Superior temporal gyrus (tissue), 1 donor: ENCODE measurements around the gene CARNS1.
"Not testable (repeated sequence)": the region's sequence is repeated elsewhere in the genome, so short reads cannot be mapped to it uniquely, and the experiment has no call there.

ENCODE experiments used
- DNase-seq: peaks from one replicate; pipeline ENCODE4 v3.0.0-alpha.2; 2016; ENCODE audit errors: extremely low spot score

Gene CARNS1

DNA sequence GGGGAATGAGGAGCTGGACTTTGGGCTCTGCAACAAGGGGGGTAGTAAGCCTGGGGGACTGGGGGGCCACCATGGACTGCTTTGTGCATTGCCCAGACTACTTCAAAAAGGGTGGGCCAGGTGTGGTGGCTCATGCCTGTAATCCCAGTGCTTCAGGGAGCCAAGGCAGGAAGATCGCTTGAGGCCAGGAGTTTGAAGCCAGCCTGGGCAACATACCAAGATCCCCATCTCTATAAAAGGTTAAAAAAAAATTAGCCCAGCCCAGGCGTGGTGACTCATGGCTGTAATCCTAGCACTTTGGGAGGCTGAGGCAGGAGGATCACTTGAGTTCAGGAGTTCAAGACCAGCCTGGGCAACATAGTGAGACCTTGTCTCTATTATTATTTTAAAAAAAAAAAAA, 50.1 kb downstream of the CARNS1 start:
- not testable (repeated sequence) for DNase-seq

- DNase-seq, result no peak
Measured at GRCh38 chr11:67466367-67466766, 50.9 kb downstream of the CARNS1 start.

DNA sequence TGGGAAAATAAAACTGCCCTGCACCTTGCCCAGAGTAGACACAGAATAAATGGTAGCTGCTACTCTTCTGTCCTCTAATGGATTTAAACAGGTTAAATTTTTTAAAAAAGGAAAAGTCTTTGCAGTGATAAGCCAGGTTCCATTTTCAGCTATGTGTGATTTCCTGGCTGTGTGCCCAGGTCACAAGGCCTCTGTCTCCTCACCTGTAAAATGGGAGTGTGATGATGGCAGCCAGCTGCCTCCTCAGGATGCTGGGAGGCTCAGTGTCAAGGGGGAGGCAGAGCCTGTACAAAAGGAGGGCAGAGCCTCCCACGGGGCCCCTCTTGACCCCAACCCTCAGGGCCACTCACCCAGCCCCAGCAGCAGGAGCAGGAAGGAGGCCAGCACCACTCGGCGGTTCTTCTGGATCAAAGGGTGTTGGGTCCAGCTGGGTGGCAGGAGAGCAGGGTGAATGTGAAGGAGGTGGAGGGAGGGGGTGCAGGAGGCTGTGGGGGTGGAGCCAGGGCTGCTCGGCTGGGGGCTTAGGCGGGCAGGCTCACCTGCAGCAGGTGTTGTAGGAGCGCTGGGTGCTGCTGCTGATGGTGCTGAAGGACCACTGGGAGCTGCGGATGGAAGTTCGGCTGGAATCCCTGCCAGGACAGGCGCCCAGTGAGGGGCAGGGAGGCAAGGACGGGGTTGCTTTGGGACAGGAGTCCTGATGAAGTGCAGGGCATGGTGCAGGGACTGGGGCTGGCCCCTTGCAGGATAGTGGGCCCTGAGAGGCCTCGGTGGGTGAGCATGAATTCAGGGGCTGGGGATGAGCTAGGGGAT, 51.7 kb downstream of the CARNS1 start:
- no peak for DNase-seq

DNA sequence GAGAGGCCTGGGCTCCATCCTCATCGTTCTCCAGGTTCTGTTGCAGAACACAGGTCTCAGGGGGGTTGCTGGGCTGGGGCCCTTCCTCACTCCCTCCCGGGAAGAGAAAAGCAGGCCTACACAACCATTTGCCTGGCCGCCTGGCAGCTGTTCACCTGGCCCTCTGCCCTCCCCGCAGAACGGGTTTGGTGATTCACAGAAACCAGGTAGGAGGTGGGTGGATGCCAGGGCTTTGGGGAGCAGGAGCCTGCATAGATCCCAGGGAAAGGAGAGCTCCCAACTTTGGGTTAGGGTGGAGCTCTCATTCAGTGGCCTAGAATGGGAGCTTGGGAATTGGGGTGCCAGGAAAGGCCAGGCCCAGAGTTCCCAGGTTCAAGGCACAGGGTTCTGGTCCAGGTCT, 52.6 kb downstream of the CARNS1 start:
- no peak for DNase-seq

- no peak for DNase-seq
Measured at GRCh38 chr11:67468456-67468758, 52.9 kb downstream of the CARNS1 start.

DNA sequence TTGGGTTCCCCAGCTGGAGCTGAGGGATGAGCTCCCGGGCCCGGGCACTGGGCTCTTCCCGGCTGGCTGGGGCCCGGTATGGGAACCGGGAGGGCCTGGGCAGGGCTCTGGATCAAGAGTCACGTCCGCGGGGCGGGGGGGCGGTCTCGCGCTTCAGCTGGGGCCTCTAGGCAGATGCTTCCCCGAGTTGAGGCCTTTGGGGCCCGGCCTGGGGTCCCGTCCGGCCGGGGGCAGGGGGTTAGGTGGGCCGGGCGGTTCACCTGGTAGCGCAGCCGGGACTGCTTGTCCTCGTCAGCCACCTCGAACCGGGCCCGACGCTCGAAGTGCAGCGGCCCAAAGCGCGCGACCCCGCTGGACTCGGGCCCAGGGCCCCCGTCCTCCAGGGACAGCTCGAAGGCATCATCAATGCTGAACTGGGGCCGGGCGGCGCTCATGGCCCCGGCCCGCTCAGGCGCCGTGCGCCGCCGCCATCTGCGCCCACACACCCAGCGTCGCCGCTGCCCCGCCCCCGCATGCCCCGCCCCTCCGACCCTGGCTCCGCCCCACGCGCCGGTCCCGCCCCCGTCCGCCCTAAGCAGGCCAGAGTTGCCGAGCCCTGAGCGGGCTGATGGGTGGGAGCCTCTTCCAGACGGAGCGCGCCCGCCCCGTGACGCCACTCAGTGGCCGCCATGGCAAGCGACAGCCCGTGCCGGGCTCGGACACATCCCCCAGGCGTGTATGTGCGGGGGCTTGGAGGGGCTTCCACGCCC, 53.5 kb downstream of the CARNS1 start, which contains the start of gene TMEM134:
Gene TMEM134, minus strand, starts transcription at position 493 of the 749 bp plus-strand sequence. Its CDS starts 59 bp downstream, at position 434.
- DNase-seq, result peak; percentile 89

- no peak for DNase-seq
Measured at GRCh38 chr11:67469508-67469811, 54.0 kb downstream of the CARNS1 start.

- no peak for DNase-seq
Measured at GRCh38 chr11:67470337-67471002, 55.0 kb downstream of the CARNS1 start.

GRCh38 chr11:67472882-67473281, 57.4 kb downstream of the CARNS1 start:
- DNase-seq, result no peak
